Upper lobe of right lung (tissue), 1 donor: ENCODE results near the gene UBE2I. TPM values are rescaled to one million over a fixed set of nuclear protein-coding genes. Genes with fewer than 3 reads are reported as not detected.

Experiments used
- ATAC-seq: fragments of 200-7000 bp; cut with Tn5 transposase; one replicate; pipeline ENCODE4 v1.9.1; 2020; ENCODE audit warnings: mild to moderate bottlenecking, moderate library complexity
- DNase-seq: peaks from one replicate; pipeline ENCODE4 v3.0.0-alpha.2; 2020
- H3K27ac ChIP-seq: fragments of 200-600 bp; one replicate; pipeline ENCODE4 v1.8.0; 2022
- H3K27me3 ChIP-seq: fragments of 200-600 bp; one replicate; pipeline ENCODE4 v1.8.0; 2022; ENCODE audit warnings: mild to moderate bottlenecking
- H3K36me3 ChIP-seq: fragments of 200-600 bp; one replicate; pipeline ENCODE4 v1.8.0; 2022
- H3K4me1 ChIP-seq: fragments of 200-600 bp; one replicate; pipeline ENCODE4 v1.8.0; 2022
- H3K4me3 ChIP-seq: fragments of 200-600 bp; one replicate; pipeline ENCODE4 v1.8.0; 2022; ENCODE audit warnings: mild to moderate bottlenecking
- H3K9me3 ChIP-seq: fragments of 200-600 bp; one replicate; pipeline ENCODE4 v1.8.0; 2022
- CTCF ChIP-seq: fragments of 200-600 bp; IDR thresholded peaks from one replicate; pipeline ENCODE4 v1.8.0; 2022; ENCODE audit warnings: antibody characterized with exemption
- intact Hi-C: fragments of 100-400 bp; cut with DNase I; formaldehyde crosslinking; loops from one replicate; pipeline ENCODE4 v1.11.0; 2022
- total RNA-seq: library from RNA; stranded (reverse); fragmentation: NEBNext Ultra II Directional; extraction: Animal tissue kit (Norgen Biotek cat#: 25700); gene quantifications from one replicate; pipeline ENCODE4 v1.2.1, GENCODE V29; 2021
- donor health status: DM: no; HTN: yes; CAD: no; lungs with severe emphysema.

The UBE2I gene
- total RNA-seq, 1 donor from 2014 or later = 95.6 TPM

GRCh38 chr16:1330260-1330914 lies 21.0 kb downstream of the UBE2I start:
- TF ChIP-seq CTCF = peak; percentile 42
- peaks cover 32% of the 10 kb centered on the region for H3K4me1 ChIP-seq
- intact Hi-C loops = no loop called here
- no peak overlapping the region for H3K27ac ChIP-seq
- H3K9me3 ChIP-seq = no peaks in the 10 kb centered on the region
- peaks cover 41% of the 10 kb centered on the region for H3K27me3 ChIP-seq
- peaks cover 4% of the 10 kb centered on the region for H3K36me3 ChIP-seq
- DNase-seq (no peak), ATAC-seq (no peak)
- H3K4me3 ChIP-seq = no peak overlapping the region

GRCh38 chr16:1330931-1331711 lies 21.7 kb downstream of the UBE2I start:
- ATAC-seq (no peak), DNase-seq (no peak)
- Histone ChIP-seq H3K27ac (peak overlapping the region; percentile 58), H3K4me1 (peaks cover 32% of the 10 kb centered on the region), H3K27me3 (peaks cover 47% of the 10 kb centered on the region), H3K9me3 (no peaks in the 10 kb centered on the region), H3K36me3 (no peaks in the 10 kb centered on the region), H3K4me3 (peak overlapping the region; percentile 36)
- intact Hi-C loops = no loop called here
- no peak for TF ChIP-seq CTCF

- TF ChIP-seq CTCF = no peak
- peak; percentile 55 for ATAC-seq
- peak; percentile 80 for DNase-seq
- Histone ChIP-seq H3K27ac (peak overlapping the region; percentile 58), H3K4me3 (peak overlapping the region; percentile 36), H3K27me3 (peaks cover 55% of the 10 kb centered on the region), H3K36me3 (no peaks in the 10 kb centered on the region), H3K9me3 (no peaks in the 10 kb centered on the region), H3K4me1 (peaks cover 32% of the 10 kb centered on the region)
- intact Hi-C loops = no loop called here
Measured at GRCh38 chr16:1331712-1332617, 22.5 kb downstream of the UBE2I start.

GRCh38 chr16:1332618-1333148 lies 23.2 kb downstream of the UBE2I start:
- H3K27ac ChIP-seq = peak overlapping the region; percentile 58
- H3K9me3 ChIP-seq = no peaks in the 10 kb centered on the region
- H3K4me3 ChIP-seq = peak overlapping the region; percentile 36
- intact Hi-C loops = no loop called here
- DNase-seq (no peak), ATAC-seq (no peak)
- TF ChIP-seq CTCF = no peak
- peaks cover 55% of the 10 kb centered on the region for H3K27me3 ChIP-seq
- H3K4me1 ChIP-seq = peaks cover 32% of the 10 kb centered on the region
- no peaks in the 10 kb centered on the region for H3K36me3 ChIP-seq

- H3K9me3 ChIP-seq = no peaks in the 10 kb centered on the region
- ATAC-seq (peak; percentile 79), DNase-seq (no peak)
- H3K4me1 ChIP-seq = peaks cover 32% of the 10 kb centered on the region
- intact Hi-C loops = no loop called here
- H3K27ac ChIP-seq = peak within 1 kb of the TSS; percentile 58
- peak within 1 kb of the TSS; percentile 36 for H3K4me3 ChIP-seq
- peaks cover 55% of the 10 kb centered on the region for H3K27me3 ChIP-seq
- H3K36me3 ChIP-seq = no peaks in the 10 kb centered on the region
- TF ChIP-seq CTCF = no peak
Measured at GRCh38 chr16:1333149-1333812, 23.8 kb downstream of the UBE2I start, which contains the start of gene BAIAP3. Gene BAIAP3, plus strand, starts transcription at chr16:1333645. Its CDS starts 4,905 bp downstream, at chr16:1338550.
